Mesenchymal stem cell (in vitro differentiated cells and primary cell): ENCODE measurements around the gene ATP9A.
"Not testable (repeated sequence)": the region's sequence is repeated elsewhere in the genome, so short reads cannot be mapped to it uniquely, and the experiment has no call there.

Experiments used
- DNase-seq: peaks from one replicate; pipeline ENCODE4 v3.0.0-alpha.2; 2013
- H2AFZ ChIP-seq: one replicate; pipeline ENCODE4 v1.6.1; 2013; ENCODE audit warnings: low read depth, mild to moderate bottlenecking, control low read depth, inconsistent platforms, low read length, moderate library complexity
- H2AK5ac ChIP-seq: 2 replicates; pipeline ENCODE4 v1.6.1; 2013; ENCODE audit warnings: low read length, moderate library complexity, mild to moderate bottlenecking, inconsistent platforms; ENCODE audit not compliant: severe bottlenecking
- H2BK120ac ChIP-seq: one replicate; pipeline ENCODE4 v1.6.1; 2013; ENCODE audit warnings: low read depth, mild to moderate bottlenecking, inconsistent platforms, low read length, moderate library complexity
- H2BK12ac ChIP-seq, 2 experiments: one replicate each; pipeline ENCODE4 v1.6.1; 2013; ENCODE audit warnings: inconsistent platforms in 2 of 2, low read length in 2 of 2, mild to moderate bottlenecking in 2 of 2, moderate library complexity in 2 of 2, control low read depth in 1 of 2
- H2BK15ac ChIP-seq: one replicate; pipeline ENCODE4 v1.6.1; 2013; ENCODE audit warnings: mild to moderate bottlenecking, low read depth, inconsistent platforms; ENCODE audit not compliant: poor library complexity, severe bottlenecking
- H2BK5ac ChIP-seq: 2 replicates; pipeline ENCODE4 v1.6.1; 2013; ENCODE audit warnings: low read depth, mild to moderate bottlenecking, low read length, control low read depth, inconsistent platforms; ENCODE audit not compliant: poor library complexity, severe bottlenecking
- H3K14ac ChIP-seq, 2 experiments: one replicate each; pipeline ENCODE4 v1.6.1; 2013; ENCODE audit warnings: inconsistent platforms in 2 of 2, low read length in 2 of 2, control low read depth in 1 of 2, mild to moderate bottlenecking in 1 of 2, moderate library complexity in 1 of 2
- H3K18ac ChIP-seq, 2 experiments: one replicate each; pipeline ENCODE4 v1.6.1; 2013; ENCODE audit warnings: inconsistent platforms in 2 of 2, low read length in 2 of 2, control low read depth in 1 of 2, low read depth in 1 of 2, mild to moderate bottlenecking in 1 of 2
- H3K23ac ChIP-seq, 2 experiments: one replicate each; pipeline ENCODE4 v1.6.1; 2013; ENCODE audit warnings: inconsistent platforms in 2 of 2, low read length in 2 of 2, mild to moderate bottlenecking in 2 of 2, moderate library complexity in 2 of 2, control low read depth in 1 of 2
- H3K27ac ChIP-seq: 2 replicates; pipeline ENCODE4 v1.5.1; 2013; ENCODE audit warnings: mild to moderate bottlenecking, moderate library complexity, low read length, control low read depth, inconsistent platforms; ENCODE audit not compliant: poor library complexity, severe bottlenecking
- H3K27me3 ChIP-seq, 2 experiments: 2 replicates each; pipeline versions ENCODE4 v1.6.1 to v1.7.0; 2013; ENCODE audit warnings: low read length in 2 of 2, mild to moderate bottlenecking in 2 of 2, moderate library complexity in 2 of 2, control low read depth in 1 of 2, inconsistent platforms in 1 of 2; ENCODE audit not compliant: control insufficient read depth in 1 of 2, insufficient read depth in 1 of 2
- H3K36me3 ChIP-seq, 2 experiments: 2 replicates each; pipeline versions ENCODE4 v1.6.1 to v1.7.0; 2013; ENCODE audit warnings: low read length in 2 of 2, control low read depth in 1 of 2, inconsistent platforms in 1 of 2, low read depth in 1 of 2, mild to moderate bottlenecking in 1 of 2; ENCODE audit not compliant: insufficient read depth in 2 of 2, control insufficient read depth in 1 of 2
- H3K4ac ChIP-seq, 2 experiments: one replicate each; pipeline ENCODE4 v1.6.1; 2013; ENCODE audit warnings: inconsistent platforms in 2 of 2, low read length in 2 of 2, mild to moderate bottlenecking in 2 of 2, moderate library complexity in 2 of 2, control low read depth in 1 of 2, low read depth in 1 of 2
- H3K4me1 ChIP-seq: 2 replicates; pipeline ENCODE4 v1.6.1; 2013; ENCODE audit warnings: low read depth, low read length, control low read depth; ENCODE audit not compliant: control insufficient read depth, insufficient read depth
- H3K4me2 ChIP-seq: 2 replicates; pipeline ENCODE4 v1.6.1; 2013; ENCODE audit warnings: low read length, mild to moderate bottlenecking, inconsistent platforms; ENCODE audit not compliant: poor library complexity, severe bottlenecking
- H3K4me3 ChIP-seq, 2 experiments: 2 replicates each; pipeline versions ENCODE4 v1.5.1 to v1.7.0; 2013; ENCODE audit warnings: low read length in 2 of 2, mild to moderate bottlenecking in 2 of 2, control low read depth in 1 of 2, low read depth in 1 of 2; ENCODE audit not compliant: insufficient read depth in 1 of 2
- H3K79me1 ChIP-seq: replicated peaks from 2 replicates; pipeline ENCODE4 v1.6.1; 2013; ENCODE audit warnings: mild to moderate bottlenecking, control low read depth, low read length, inconsistent platforms; ENCODE audit not compliant: poor library complexity, severe bottlenecking
- H3K9ac ChIP-seq: 2 replicates; pipeline ENCODE4 v1.7.0; 2013; ENCODE audit warnings: mild to moderate bottlenecking, low read length, moderate library complexity
- H3K9me3 ChIP-seq: 2 replicates; pipeline ENCODE4 v1.7.0; 2013; ENCODE audit warnings: mild to moderate bottlenecking, low read length; ENCODE audit not compliant: control insufficient read depth
- H4K8ac ChIP-seq: one replicate; pipeline ENCODE4 v1.6.1; 2013; ENCODE audit warnings: inconsistent platforms, mild to moderate bottlenecking, low read length, moderate library complexity
- H4K91ac ChIP-seq: one replicate; pipeline ENCODE4 v1.6.1; 2013; ENCODE audit warnings: mild to moderate bottlenecking, low read length, inconsistent platforms
- WGBS: methylation state at CpG from one replicate; pipeline ENCODE4 v1.1.7; 2013; ENCODE audit warnings: mixed read lengths; 5-methylcytosine and 5-hydroxymethylcytosine counted together

The ATP9A gene

GRCh38 chr20:51723026-51723425 lies 45.2 kb downstream of the ATP9A start:
- H3K79me1 ChIP-seq, H3K9ac ChIP-seq, H2BK5ac ChIP-seq, H3K14ac ChIP-seq, H3K4me2 ChIP-seq, H2BK15ac ChIP-seq, H4K8ac ChIP-seq, H3K27me3 ChIP-seq, H3K4me3 ChIP-seq, H3K4me1 ChIP-seq, DNase-seq, H4K91ac ChIP-seq, H2BK12ac ChIP-seq, H2AK5ac ChIP-seq, H3K9me3 ChIP-seq, H3K4ac ChIP-seq, H2BK120ac ChIP-seq, H2AFZ ChIP-seq, H3K18ac ChIP-seq, H3K23ac ChIP-seq, H3K27ac ChIP-seq: not testable (repeated sequence)
- peaks cover 0 to 36% of the 10 kb centered on the region in 2 experiments for H3K36me3 ChIP-seq
- WGBS: 86% methylated on average over 1 of the region's 2 CpGs

GRCh38 chr20:51722246-51722645 lies 45.9 kb downstream of the ATP9A start:
- H3K9me3 ChIP-seq, H2BK12ac ChIP-seq, H3K27me3 ChIP-seq, H3K27ac ChIP-seq, H3K4ac ChIP-seq, H2BK120ac ChIP-seq, H2BK5ac ChIP-seq, H2BK15ac ChIP-seq, H3K79me1 ChIP-seq, H3K23ac ChIP-seq, H3K4me3 ChIP-seq, H2AK5ac ChIP-seq, H4K8ac ChIP-seq, H2AFZ ChIP-seq, H4K91ac ChIP-seq, H3K4me2 ChIP-seq, H3K14ac ChIP-seq, DNase-seq, H3K4me1 ChIP-seq, H3K18ac ChIP-seq, H3K9ac ChIP-seq: not testable (repeated sequence)
- H3K36me3 ChIP-seq: peaks cover 0 to 36% of the 10 kb centered on the region in 2 experiments
- 48% methylated on average over 2 of the region's 4 CpGs for WGBS

- Histone ChIP-seq H3K36me3 (peaks cover 0 to 35% of the 10 kb centered on the region in 2 experiments), H3K4me2 (no peak overlapping the region), H2BK12ac (peak overlapping the region in 1 of 2 experiments; percentile 80), H3K23ac (no peak overlapping the region), H3K4me1 (no peaks in the 10 kb centered on the region), H2BK15ac (no peak overlapping the region), H3K9ac (no peak overlapping the region), H2BK120ac (no peak overlapping the region), H4K8ac (no peak overlapping the region), H2AK5ac (no peak overlapping the region), H2BK5ac (no peak overlapping the region), H2AFZ (no peak overlapping the region), H3K9me3 (no peaks in the 10 kb centered on the region), H3K79me1 (peaks cover 3% of the 10 kb centered on the region), H4K91ac (no peak overlapping the region), H3K4me3 (no peak overlapping the region), H3K14ac (peak overlapping the region in 1 of 2 experiments; percentile 79), H3K27ac (no peak overlapping the region), H3K18ac (no peak overlapping the region), H3K27me3 (no peaks in the 10 kb centered on the region), H3K4ac (peak overlapping the region in 1 of 2 experiments; percentile 56)
- DNase-seq: no peak
- WGBS: 92% methylated on average over 7 of the region's 8 CpGs
These were observed 47.3 kb downstream of the ATP9A start for GRCh38 chr20:51720854-51721253.

- Histone ChIP-seq H4K91ac (no peak overlapping the region), H3K4ac (no peak overlapping the region), H3K27me3 (no peaks in the 10 kb centered on the region), H3K79me1 (peaks cover 5% of the 10 kb centered on the region), H3K4me1 (no peaks in the 10 kb centered on the region), H2AK5ac (no peak overlapping the region), H3K9ac (no peak overlapping the region), H3K4me2 (no peak overlapping the region), H3K27ac (no peak overlapping the region), H3K18ac (no peak overlapping the region), H2BK15ac (no peak overlapping the region), H4K8ac (no peak overlapping the region), H2AFZ (no peak overlapping the region), H2BK5ac (no peak overlapping the region), H2BK12ac (no peak overlapping the region), H3K9me3 (no peaks in the 10 kb centered on the region), H3K4me3 (no peak overlapping the region), H3K36me3 (peaks cover 0 to 30% of the 10 kb centered on the region in 2 experiments), H3K14ac (no peak overlapping the region), H2BK120ac (no peak overlapping the region), H3K23ac (no peak overlapping the region)
- no peak for DNase-seq
- 92% methylated on average over 9 of the region's 9 CpGs for WGBS
These were observed 47.8 kb downstream of the ATP9A start for GRCh38 chr20:51720384-51720783.
